Naive thymus-derived CD4-positive, alpha-beta T cell (primary cell): ENCODE data around the gene DUSP22. TPM values are rescaled to one million over a fixed set of nuclear protein-coding genes. Genes with fewer than 3 reads are reported as not detected.
"Not testable (repeated sequence)": the region's sequence is repeated elsewhere in the genome, so short reads cannot be mapped to it uniquely, and the experiment has no call there.

Experiments
- ATAC-seq: fragments of 150-1000 bp; cut with Tn5 transposase; 2 replicates; pipeline ENCODE4 v1.10.0; 2021; ENCODE audit warnings: mild to moderate bottlenecking, moderate library complexity
- CTCF ChIA-PET: fragments of 350-600 bp; sonication (Branson Sonifier 250); formaldehyde crosslinking; loops from one replicate; lab custom pipeline; 2021; ENCODE audit warnings: antibody characterized with exemption; lab: Charles Lee
- POLR2A ChIA-PET: fragments of 350-600 bp; sonication (Branson Sonifier 250); formaldehyde crosslinking; loops from one replicate; lab custom pipeline; 2021; ENCODE audit warnings: antibody characterized with exemption, inconsistent platforms; lab: Charles Lee
- DNase-seq, 9 donors: peaks; one replicate each; pipeline versions ENCODE4 v3.0.0 to v3.0.0-alpha.2; 2020 to 2022; ENCODE audit warnings: mixed read lengths in 1 of 9
- H3K27ac ChIP-seq: one replicate; pipeline ENCODE4 v1.7.0; 2013; ENCODE audit warnings: mild to moderate bottlenecking, low read depth, low read length, moderate library complexity
- H3K27me3 ChIP-seq, 2 donors: one replicate each; pipeline ENCODE4 v1.7.0; 2013; ENCODE audit warnings: low read length in 2 of 2, mild to moderate bottlenecking in 2 of 2, moderate library complexity in 2 of 2; ENCODE audit not compliant: control insufficient read depth in 2 of 2, insufficient read depth in 2 of 2
- H3K36me3 ChIP-seq, 3 experiments: 1 replicate in 2 of 3; 2 replicates in 1 of 3; pipeline ENCODE4 v1.7.0; 2013; ENCODE audit warnings: low read length in 3 of 3, mild to moderate bottlenecking in 3 of 3, moderate library complexity in 1 of 3; ENCODE audit not compliant: insufficient read depth in 3 of 3, control insufficient read depth in 2 of 3
- H3K4me1 ChIP-seq, 2 donors: one replicate each; pipeline ENCODE4 v1.7.0; 2013; ENCODE audit warnings: low read length in 2 of 2, mild to moderate bottlenecking in 2 of 2, moderate library complexity in 1 of 2; ENCODE audit not compliant: control insufficient read depth in 2 of 2, insufficient read depth in 2 of 2
- H3K4me3 ChIP-seq: 2 replicates; pipeline ENCODE4 v1.7.0; 2013; ENCODE audit warnings: mild to moderate bottlenecking, low read length
- H3K9me3 ChIP-seq, 3 experiments: 1 replicate in 2 of 3; 2 replicates in 1 of 3; pipeline ENCODE4 v1.7.0; 2013; ENCODE audit warnings: low read length in 3 of 3; ENCODE audit not compliant: control insufficient read depth in 2 of 3
- H3K27ac Mint-ChIP-seq, 9 donors: one replicate each; pipeline ENCODE4 v1.8.0; 2020 to 2022; ENCODE audit warnings: mixed read lengths in 9 of 9, mild to moderate bottlenecking in 8 of 9, moderate library complexity in 5 of 9, inconsistent platforms in 2 of 9
- H3K27me3 Mint-ChIP-seq, 5 donors: one replicate each; pipeline ENCODE4 v1.8.0; 2021 to 2022; ENCODE audit warnings: mixed read lengths in 5 of 5, mild to moderate bottlenecking in 1 of 5
- H3K36me3 Mint-ChIP-seq, 5 donors: one replicate each; pipeline ENCODE4 v1.8.0; 2020 to 2022; ENCODE audit warnings: mixed read lengths in 5 of 5, mild to moderate bottlenecking in 3 of 5, inconsistent platforms in 1 of 5
- H3K4me1 Mint-ChIP-seq, 7 donors: one replicate each; pipeline ENCODE4 v1.8.0; 2020 to 2022; ENCODE audit warnings: mixed read lengths in 7 of 7, mild to moderate bottlenecking in 3 of 7, inconsistent platforms in 1 of 7
- H3K4me3 Mint-ChIP-seq, 10 donors: one replicate each; pipeline ENCODE4 v1.8.0; 2020 to 2022; ENCODE audit warnings: mild to moderate bottlenecking in 10 of 10, mixed read lengths in 10 of 10, moderate library complexity in 6 of 10, inconsistent platforms in 2 of 10
- H3K9me3 Mint-ChIP-seq, 11 donors: one replicate each; pipeline ENCODE4 v1.8.0; 2020 to 2022; ENCODE audit warnings: mixed read lengths in 11 of 11, mild to moderate bottlenecking in 4 of 11, inconsistent platforms in 1 of 11, moderate library complexity in 1 of 11
- intact Hi-C, 2 donors: fragments of 100-400 bp; cut with micrococcal nuclease; formaldehyde crosslinking; loops; one replicate each; pipeline ENCODE4 v1.15.1; 2023
- polyA plus RNA-seq, 2 donors: library from polyadenylated mRNA; unstranded; fragments of 300-500 nt; fragmentation: Illumina TruSeq; gene quantifications; one replicate each; pipeline ENCODE4 v1.2.3, GENCODE V29; 2021
- total RNA-seq, 6 experiments: library from RNA in 5 of 6; stranded (reverse) in 5 of 6; gene quantifications; 1 replicate in 5 of 6; 2 replicates in 1 of 6; pipeline ENCODE4 v1.2.3 and lab custom pipeline; 2021 to 2026

Gene DUSP22
- total and polyA plus RNA-seq, 7 experiments from 2014 or later = 24.8 to 57.2 (median 36.6) TPM

DNA sequence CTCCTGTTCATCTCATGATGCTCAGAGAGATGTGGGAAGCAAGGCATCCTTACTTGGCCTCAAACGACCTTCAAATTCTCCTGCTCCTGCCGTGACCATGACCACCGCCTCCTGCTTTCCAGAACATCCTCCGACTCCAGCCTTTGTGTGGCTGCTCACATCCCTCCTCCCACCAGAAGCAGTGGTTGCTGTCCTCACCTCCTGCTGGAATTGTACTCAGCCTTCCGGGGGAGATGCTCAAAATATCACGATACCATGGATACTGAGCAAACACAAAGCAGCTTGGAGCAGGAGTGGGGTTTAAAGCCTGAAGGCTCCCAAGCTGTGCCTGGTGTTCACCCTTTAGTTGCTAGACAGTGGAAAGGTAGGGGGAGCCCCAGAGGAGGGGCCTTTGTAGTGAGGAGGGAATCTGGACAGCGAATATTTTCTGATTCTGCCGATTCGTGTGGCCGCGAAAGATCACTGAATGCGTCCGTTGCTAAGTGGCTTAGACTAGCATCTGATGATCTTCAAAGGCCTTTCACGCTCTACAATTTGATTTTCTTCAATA, 9.3 kb upstream of the DUSP22 start:
- no peaks in the 10 kb centered on the region for H3K36me3 ChIP-seq
- DNase-seq = no peak
- H3K4me3 Mint-ChIP-seq = no peak overlapping the region
- intact Hi-C loops = no loop called here
- peak overlapping the region in 1 of 9 donors; percentile 6 for H3K27ac Mint-ChIP-seq
- H3K27ac ChIP-seq = no peak overlapping the region
- no peak overlapping the region for H3K4me3 ChIP-seq
- peaks cover 0 to 47% (median 28%) of the 10 kb centered on the region in 7 donors for H3K4me1 Mint-ChIP-seq
- POLR2A ChIA-PET = interaction anchor here (1.2 kb wide), 1 partner anchor 11 kb away, joined by 7 read pairs; no protein-coding TSS in a partner anchor
- no peaks in the 10 kb centered on the region for H3K9me3 ChIP-seq
- CTCF ChIA-PET = interaction anchor here (0.5 kb wide), 1 partner anchor 310 kb away, joined by 3 read pairs; no protein-coding TSS in a partner anchor
- no peaks in the 10 kb centered on the region for H3K27me3 ChIP-seq
- H3K27me3 Mint-ChIP-seq = peaks cover 0 to 4% (median 0%) of the 10 kb centered on the region in 5 donors
- no peak for ATAC-seq
- no peaks in the 10 kb centered on the region for H3K4me1 ChIP-seq
- H3K9me3 Mint-ChIP-seq = peaks cover 0 to 4% (median 0%) of the 10 kb centered on the region in 11 donors
- peaks cover 0 to 10% (median 4%) of the 10 kb centered on the region in 5 donors for H3K36me3 Mint-ChIP-seq

DNA sequence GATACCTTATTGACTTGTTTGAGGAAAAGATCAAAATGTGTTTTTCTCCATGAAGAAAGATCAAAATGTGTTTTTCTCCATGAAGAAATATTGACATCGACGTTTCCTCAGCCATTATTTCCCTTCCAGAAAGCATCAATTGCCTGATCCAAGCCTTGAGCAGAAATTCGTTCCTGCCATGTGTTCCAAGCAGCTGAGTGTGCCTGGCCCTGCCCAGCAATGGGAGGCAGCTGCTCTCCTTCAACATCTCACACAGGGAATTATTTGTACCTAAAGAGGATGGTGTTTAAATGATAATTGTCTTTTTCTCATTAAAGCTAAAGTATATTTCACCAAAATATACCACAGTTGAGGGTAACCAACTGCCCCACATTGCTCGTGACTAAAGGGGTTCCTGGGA, 7.8 kb upstream of the DUSP22 start:
- intact Hi-C loops = loop anchor here in 1 of 2 donors (2.0 kb wide), 1 partner anchor 14 kb away; no protein-coding TSS in a partner anchor
- H3K27me3 ChIP-seq = no peaks in the 10 kb centered on the region
- POLR2A ChIA-PET = interaction anchor here (1.5 kb wide), 1 partner anchor 9 kb away, joined by 7 read pairs; no protein-coding TSS in a partner anchor

GRCh38 chr6:285030-285771, 7.1 kb upstream of the DUSP22 start:
- intact Hi-C loops = loop anchor here in 1 of 2 donors (2.0 kb wide), 1 partner anchor 14 kb away; no protein-coding TSS in a partner anchor
- H3K27me3 Mint-ChIP-seq = peaks cover 0 to 4% (median 0%) of the 10 kb centered on the region in 5 donors
- peaks cover 1 to 50% (median 41%) of the 10 kb centered on the region in 7 donors for H3K4me1 Mint-ChIP-seq
- H3K9me3 ChIP-seq = no peaks in the 10 kb centered on the region
- ATAC-seq (no peak), DNase-seq (peak in 1 of 9 donors; percentile 16)
- CTCF ChIA-PET = no interaction called here
- no peak overlapping the region for H3K27ac ChIP-seq
- POLR2A ChIA-PET = interaction anchor here (1.5 kb wide), 1 partner anchor 8 kb away, joined by 7 read pairs; no protein-coding TSS in a partner anchor
- H3K27me3 ChIP-seq = no peaks in the 10 kb centered on the region
- H3K27ac Mint-ChIP-seq = peak overlapping the region in 7 of 9 donors; percentile 2 to 81 (median 27)
- peaks cover 0 to 10% (median 4%) of the 10 kb centered on the region in 5 donors for H3K36me3 Mint-ChIP-seq
- H3K4me3 ChIP-seq = no peak overlapping the region
- H3K9me3 Mint-ChIP-seq = peaks cover 0 to 3% (median 0%) of the 10 kb centered on the region in 11 donors
- H3K4me3 Mint-ChIP-seq = peak overlapping the region in 7 of 10 donors; percentile 15 to 49 (median 30)
- H3K4me1 ChIP-seq = no peaks in the 10 kb centered on the region
- H3K36me3 ChIP-seq = no peaks in the 10 kb centered on the region

More for the DNA sequence above, 7.8 kb upstream of the DUSP22 start:
- Histone ChIP-seq H3K9me3 (no peaks in the 10 kb centered on the region), H3K4me3 (no peak overlapping the region), H3K4me1 (no peaks in the 10 kb centered on the region), H3K27ac (no peak overlapping the region), H3K36me3 (no peaks in the 10 kb centered on the region)
- peak overlapping the region in 1 of 10 donors; percentile 34 for H3K4me3 Mint-ChIP-seq
- H3K27me3 Mint-ChIP-seq = peaks cover 0 to 4% (median 0%) of the 10 kb centered on the region in 5 donors
- H3K9me3 Mint-ChIP-seq = peaks cover 0 to 3% (median 0%) of the 10 kb centered on the region in 11 donors
- no peak for ATAC-seq
- DNase-seq = no peak
- CTCF ChIA-PET = no interaction called here
- H3K4me1 Mint-ChIP-seq = peaks cover 0 to 47% (median 36%) of the 10 kb centered on the region in 7 donors
- H3K27ac Mint-ChIP-seq = peak overlapping the region in 3 of 9 donors; percentile 20 to 69 (median 24)
- H3K36me3 Mint-ChIP-seq = peaks cover 0 to 10% (median 4%) of the 10 kb centered on the region in 5 donors

- Mint-ChIP-seq H3K4me3 (peak overlapping the region in 2 of 10 donors; percentile 20 to 34), H3K27ac (peak overlapping the region in 5 of 9 donors; percentile 2 to 81 (median 20)), H3K4me1 (peaks cover 6 to 55% (median 48%) of the 10 kb centered on the region in 7 donors)
- not testable (repeated sequence) for H3K27me3 ChIP-seq, H3K27ac ChIP-seq, ATAC-seq, H3K36me3 ChIP-seq, H3K4me3 ChIP-seq, H3K27me3 Mint-ChIP-seq, H3K36me3 Mint-ChIP-seq, H3K4me1 ChIP-seq, H3K9me3 Mint-ChIP-seq, DNase-seq, H3K9me3 ChIP-seq
- intact Hi-C loops = loop anchor here in 1 of 2 donors (2.0 kb wide), 1 partner anchor 15 kb away; no protein-coding TSS in a partner anchor
- CTCF ChIA-PET = interaction anchor here (1.0 kb wide), 1 partner anchor 14 kb away, joined by 3 read pairs; no protein-coding TSS in a partner anchor
- POLR2A ChIA-PET = interaction anchor here (0.6 to 1.5 kb wide), 2 partner anchors 7 to 9 kb away, joined by 4 to 7 read pairs; no protein-coding TSS in a partner anchor
Observed at GRCh38 chr6:285902-286301, 6.4 kb upstream of the DUSP22 start.

DNA sequence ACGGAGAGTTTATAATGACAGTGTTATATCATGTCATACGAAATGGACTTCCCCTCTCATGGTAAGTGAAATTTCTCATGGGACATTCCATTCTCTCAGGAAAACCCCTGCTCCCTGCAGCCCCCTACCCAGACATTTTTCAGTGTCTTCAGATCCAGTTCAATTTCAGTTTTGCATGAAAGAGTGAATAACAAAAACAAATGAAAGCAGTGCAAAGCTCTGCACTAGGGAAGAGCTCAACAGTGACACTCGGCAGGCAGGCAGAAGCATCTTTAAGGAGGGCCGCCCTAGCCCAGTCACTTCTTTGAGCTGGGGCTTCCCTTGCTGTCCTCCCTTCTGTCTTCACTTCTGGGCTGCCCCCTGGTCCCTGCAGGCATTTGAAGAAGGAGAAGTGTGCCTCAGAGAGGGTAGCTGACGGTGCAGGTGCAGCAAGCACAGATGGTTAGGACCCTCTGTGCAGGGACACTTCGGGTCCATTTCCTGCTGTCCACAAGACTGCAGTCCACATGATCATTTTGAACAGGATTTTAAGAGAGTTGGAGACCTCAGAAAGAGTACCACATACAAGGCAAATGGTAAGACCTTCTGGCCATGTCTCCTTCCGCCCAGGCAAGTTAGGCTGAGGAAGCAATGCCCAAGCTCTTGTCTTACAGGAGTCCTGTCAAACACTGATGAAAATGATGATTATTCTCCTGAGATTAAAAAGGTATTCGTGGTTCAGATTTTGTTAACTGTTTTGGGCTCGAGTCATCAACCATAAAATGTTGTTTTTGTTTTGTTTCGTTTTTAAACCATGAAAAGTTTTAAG, 5.4 kb upstream of the DUSP22 start:
- Mint-ChIP-seq H3K36me3 (peaks cover 0 to 6% (median 4%) of the 10 kb centered on the region in 5 donors), H3K4me1 (peaks cover 6 to 62% (median 54%) of the 10 kb centered on the region in 7 donors), H3K9me3 (peaks cover 0 to 3% (median 0%) of the 10 kb centered on the region in 11 donors), H3K27me3 (peaks cover 0 to 4% (median 0%) of the 10 kb centered on the region in 5 donors), H3K4me3 (no peak overlapping the region), H3K27ac (peak overlapping the region in 4 of 9 donors; percentile 10 to 52 (median 42))
- Histone ChIP-seq H3K4me1 (peaks cover 6 to 7% of the 10 kb centered on the region in 2 donors), H3K36me3 (no peaks in the 10 kb centered on the region), H3K27me3 (no peaks in the 10 kb centered on the region), H3K27ac (no peak overlapping the region), H3K4me3 (no peak overlapping the region), H3K9me3 (no peaks in the 10 kb centered on the region)
- CTCF ChIA-PET = interaction anchor here (1.0 kb wide), 1 partner anchor 13 kb away, joined by 3 read pairs; no protein-coding TSS in a partner anchor
- POLR2A ChIA-PET = interaction anchor here (0.6 to 1.0 kb wide), 3 partner anchors 9 to 96 kb away, joined by 3 to 4 read pairs (median 3); no protein-coding TSS in a partner anchor
- ATAC-seq (no peak), DNase-seq (no peak)
- intact Hi-C loops = no loop called here
